Type B pancreatic cell (in vitro differentiated cells): ENCODE data around the gene USP31. TPM values are rescaled to one million over a fixed set of nuclear protein-coding genes. Genes with fewer than 3 reads are reported as not detected.
A peak's percentile ranks its signal among the peaks of the same experiment; 100 is the strongest.

Experiments
- DNase-seq: peaks from one replicate; pipeline ENCODE4 v3.0.0; 2021; ENCODE audit warnings: mixed read lengths; ENCODE audit not compliant: unreplicated experiment; ENCODE audit errors: extremely low spot score
- H3K27ac Mint-ChIP-seq: 2 replicates; pipeline ENCODE4 v1.8.0; 2021; ENCODE audit warnings: mild to moderate bottlenecking, mixed read lengths
- H3K27me3 Mint-ChIP-seq: 2 replicates; pipeline ENCODE4 v1.8.0; 2021; ENCODE audit warnings: mixed read lengths
- H3K36me3 Mint-ChIP-seq: 2 replicates; pipeline ENCODE4 v1.8.0; 2021; ENCODE audit warnings: mixed read lengths
- H3K4me1 Mint-ChIP-seq: one replicate; pipeline ENCODE4 v1.8.0; 2021; ENCODE audit warnings: mixed read lengths; ENCODE audit not compliant: unreplicated experiment
- H3K4me3 Mint-ChIP-seq: 2 replicates; pipeline ENCODE4 v1.8.0; 2021; ENCODE audit warnings: mild to moderate bottlenecking, mixed read lengths
- H3K9me3 Mint-ChIP-seq: 2 replicates; pipeline ENCODE4 v1.8.0; 2021; ENCODE audit warnings: mixed read lengths
- CTCF ChIP-seq: fragments of 200-600 bp; sonication (generic); conservative IDR thresholded peaks from 2 replicates; pipeline ENCODE4 v1.5.0; 2021; ENCODE audit warnings: antibody characterized with exemption, mild to moderate bottlenecking
- total RNA-seq: library from RNA; stranded (reverse); gene quantifications from 2 replicates; pipeline ENCODE4 v1.2.1, GENCODE V29; 2021; ENCODE audit warnings: low replicate concordance

Gene USP31
- total RNA-seq, 1 donor from 2014 or later, result 12.3 TPM

DNA sequence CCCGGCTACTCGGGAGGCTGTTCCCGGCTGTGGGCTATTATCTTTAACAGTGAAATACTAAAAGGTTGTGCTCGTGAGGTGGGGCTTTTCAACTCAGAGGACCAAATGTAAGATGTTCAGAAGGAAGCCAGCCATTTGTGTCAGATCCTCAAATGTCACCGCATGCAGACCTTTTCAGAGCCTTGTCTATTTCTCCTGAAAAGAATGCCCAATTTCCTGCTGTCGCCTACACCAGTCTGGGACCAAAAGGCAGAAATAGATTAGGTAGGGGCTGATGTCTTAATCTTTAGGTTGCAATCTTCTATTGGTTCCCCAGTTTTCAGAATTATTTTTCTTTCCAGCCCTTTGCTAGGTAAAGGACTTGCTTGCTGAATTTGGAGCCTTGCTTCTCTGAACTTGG, 8.9 kb upstream of the USP31 start:
- H3K27ac Mint-ChIP-seq, result no peak overlapping the region
- H3K27me3 Mint-ChIP-seq, result peaks cover 24% of the 10 kb centered on the region
- H3K4me3 Mint-ChIP-seq, result no peak overlapping the region
- peaks cover 6% of the 10 kb centered on the region for H3K9me3 Mint-ChIP-seq
- no peak for DNase-seq
- H3K4me1 Mint-ChIP-seq, result no peaks in the 10 kb centered on the region
- H3K36me3 Mint-ChIP-seq, result no peaks in the 10 kb centered on the region
- no peak for TF ChIP-seq CTCF

DNA sequence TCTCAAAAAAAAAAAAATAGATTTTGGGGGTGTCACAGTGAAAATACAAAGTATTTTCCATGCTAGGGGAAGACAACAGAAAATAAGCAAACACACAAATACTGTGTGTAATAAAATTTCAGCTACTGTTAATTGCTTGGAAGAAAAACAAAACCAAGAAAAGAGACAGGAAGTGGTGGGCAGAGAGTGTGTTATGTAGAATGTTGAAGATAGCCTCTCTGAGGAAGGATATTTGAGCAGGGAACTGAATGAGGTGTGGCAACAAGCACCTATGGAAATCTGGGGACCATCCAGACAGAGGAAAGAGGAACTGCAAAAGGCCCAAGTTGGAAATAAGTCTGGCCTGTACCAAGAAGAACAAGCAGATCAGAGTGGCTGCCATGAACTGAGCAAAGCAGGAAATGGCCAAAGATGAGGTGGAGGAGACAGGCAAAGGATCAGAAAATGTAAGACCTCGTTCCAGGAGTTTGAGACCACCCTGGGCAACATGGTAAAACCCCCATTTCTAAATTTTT, 7.8 kb upstream of the USP31 start:
- no peaks in the 10 kb centered on the region for H3K4me1 Mint-ChIP-seq
- no peak overlapping the region for H3K4me3 Mint-ChIP-seq
- H3K36me3 Mint-ChIP-seq, result no peaks in the 10 kb centered on the region
- H3K27ac Mint-ChIP-seq, result no peak overlapping the region
- peaks cover 27% of the 10 kb centered on the region for H3K27me3 Mint-ChIP-seq
- no peak for TF ChIP-seq CTCF
- peaks cover 6% of the 10 kb centered on the region for H3K9me3 Mint-ChIP-seq
- DNase-seq, result no peak

GRCh38 chr16:23156110-23156509, 6.9 kb upstream of the USP31 start:
- no peak overlapping the region for H3K27ac Mint-ChIP-seq

DNA sequence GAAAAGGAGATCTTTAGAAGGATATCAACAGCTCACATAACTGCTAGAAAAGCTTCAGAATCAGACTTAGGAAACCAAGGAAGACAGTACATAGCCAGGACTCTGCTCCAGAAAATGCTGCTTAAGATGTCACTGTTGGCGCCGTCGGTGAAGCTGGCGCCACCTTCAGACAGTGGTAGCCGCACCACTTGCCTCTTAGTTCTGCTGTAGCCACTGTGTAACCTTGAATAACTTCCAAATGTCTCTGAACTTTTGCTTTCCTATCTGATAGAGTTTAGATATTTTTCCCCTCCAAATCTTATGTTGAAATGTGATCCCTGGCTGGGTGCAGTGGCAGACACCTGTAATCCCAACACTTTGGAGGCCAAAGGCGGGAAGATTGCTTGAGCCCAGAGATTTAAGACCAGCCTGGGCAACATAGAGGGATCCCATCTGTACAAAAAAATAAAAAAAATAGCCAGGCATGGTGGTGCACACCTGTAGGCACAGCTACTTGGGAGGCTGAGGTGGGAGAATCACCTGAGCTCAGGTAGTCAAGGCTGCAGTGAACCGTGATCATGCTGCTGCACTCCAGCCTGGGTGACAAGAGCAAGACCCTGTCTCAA, 6.3 kb upstream of the USP31 start:
- peaks cover 6% of the 10 kb centered on the region for H3K9me3 Mint-ChIP-seq
- peaks cover 34% of the 10 kb centered on the region for H3K27me3 Mint-ChIP-seq
- no peak overlapping the region for H3K4me3 Mint-ChIP-seq
- no peaks in the 10 kb centered on the region for H3K36me3 Mint-ChIP-seq
- TF ChIP-seq CTCF, result peak; percentile 33
- no peaks in the 10 kb centered on the region for H3K4me1 Mint-ChIP-seq
- H3K27ac Mint-ChIP-seq, result no peak overlapping the region
- DNase-seq, result no peak

More at GRCh38 chr16:23156110-23156509, 6.9 kb upstream of the USP31 start:
- no peak for TF ChIP-seq CTCF
- Mint-ChIP-seq H3K4me1 (no peaks in the 10 kb centered on the region), H3K9me3 (peaks cover 6% of the 10 kb centered on the region), H3K36me3 (no peaks in the 10 kb centered on the region), H3K4me3 (no peak overlapping the region), H3K27me3 (peaks cover 31% of the 10 kb centered on the region)
- DNase-seq, result no peak

DNA sequence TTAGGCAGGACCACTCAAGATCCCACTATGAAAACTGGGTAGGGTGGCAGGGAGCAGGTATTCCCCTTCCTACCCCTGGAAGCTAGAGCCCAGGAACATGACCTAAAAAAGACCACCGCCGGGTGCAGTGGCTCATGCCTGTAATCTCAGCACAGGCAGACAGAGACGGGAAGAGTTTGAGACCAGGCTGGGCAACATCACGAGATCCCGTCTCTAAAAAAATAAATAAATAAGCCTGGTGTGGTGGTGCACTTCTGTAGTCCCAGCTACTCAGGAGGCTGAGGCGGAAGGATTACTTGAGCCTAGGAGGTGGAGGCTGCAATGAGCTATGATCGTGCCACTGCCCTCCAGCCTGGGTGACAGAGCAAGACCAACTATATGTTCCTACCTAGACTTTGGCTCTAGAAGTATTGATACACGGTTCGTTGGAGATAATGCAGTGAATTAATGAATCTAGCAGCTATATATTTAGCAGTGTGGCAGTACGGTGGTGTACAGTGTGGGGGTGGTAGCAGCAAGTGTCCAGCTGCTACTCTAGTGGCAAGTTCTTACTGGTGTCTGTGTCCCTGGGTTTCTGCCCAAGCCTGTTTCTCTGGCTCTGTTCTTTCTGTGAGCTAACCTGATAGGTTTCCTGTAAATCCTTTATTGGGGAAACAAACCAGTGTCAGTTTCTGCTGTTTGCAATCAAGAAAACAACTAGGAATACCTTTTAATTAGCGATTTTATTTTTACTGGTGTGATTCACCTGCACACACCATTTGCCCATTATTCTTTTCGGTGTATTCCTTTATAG, 3.3 kb upstream of the USP31 start:
- no peak for DNase-seq
- no peak for TF ChIP-seq CTCF
- H3K27ac Mint-ChIP-seq, result no peak overlapping the region
- H3K27me3 Mint-ChIP-seq, result peaks cover 32% of the 10 kb centered on the region
- H3K4me1 Mint-ChIP-seq, result peaks cover 5% of the 10 kb centered on the region
- H3K9me3 Mint-ChIP-seq, result no peaks in the 10 kb centered on the region
- no peaks in the 10 kb centered on the region for H3K36me3 Mint-ChIP-seq
- peak overlapping the region; percentile 35 for H3K4me3 Mint-ChIP-seq
